GM11168 (cell line): ENCODE measurements around the gene TDRD6.

Experiments used
- in situ Hi-C: fragments of 300-500 bp; cut with MboI; formaldehyde crosslinking; loops from one replicate; pipeline ENCODE4 v1.12.0; 2022; ENCODE audit warnings: low sequenced_read_pairs; ENCODE audit not compliant: unreplicated experiment

TDRD6 gene

GRCh38 chr6:46684771-46685170 is 2.9 kb upstream of the TDRD6 start:
- in situ Hi-C loops: no loop called here

DNA sequence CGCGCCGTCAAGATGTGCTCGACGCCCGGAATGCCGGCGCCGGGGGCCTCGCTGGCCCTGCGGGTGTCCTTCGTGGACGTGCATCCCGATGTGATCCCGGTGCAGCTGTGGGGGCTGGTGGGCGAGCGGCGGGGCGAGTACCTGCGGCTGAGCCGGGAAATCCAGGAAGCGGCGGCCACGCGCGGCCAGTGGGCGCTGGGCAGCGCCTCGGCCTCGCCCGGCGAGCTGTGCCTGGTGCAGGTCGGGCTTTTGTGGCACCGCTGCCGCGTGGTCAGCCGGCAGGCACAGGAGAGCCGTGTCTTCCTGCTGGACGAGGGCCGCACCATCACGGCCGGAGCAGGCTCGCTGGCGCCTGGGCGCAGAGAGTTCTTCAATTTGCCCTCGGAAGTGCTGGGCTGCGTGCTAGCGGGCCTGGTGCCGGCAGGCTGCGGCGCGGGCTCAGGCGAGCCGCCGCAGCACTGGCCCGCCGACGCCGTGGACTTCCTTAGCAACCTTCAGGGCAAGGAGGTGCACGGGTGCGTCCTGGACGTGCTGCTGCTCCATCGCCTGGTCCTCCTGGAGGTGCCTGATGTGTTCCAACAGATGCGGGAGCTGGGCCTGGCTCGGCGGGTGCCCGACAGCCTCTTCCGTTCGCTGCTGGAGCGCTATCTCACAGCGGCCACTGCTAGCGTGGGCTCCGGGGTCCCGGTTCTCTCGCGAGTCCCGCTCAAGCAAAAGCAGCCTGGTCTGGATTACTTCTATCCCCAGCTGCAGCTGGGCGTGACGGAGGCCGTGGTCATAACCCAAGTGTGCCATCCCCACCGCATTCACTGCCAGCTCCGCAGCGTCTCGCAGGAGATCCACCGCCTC is 656 bp downstream of the TDRD6 start:
- in situ Hi-C loops: no loop called here

DNA sequence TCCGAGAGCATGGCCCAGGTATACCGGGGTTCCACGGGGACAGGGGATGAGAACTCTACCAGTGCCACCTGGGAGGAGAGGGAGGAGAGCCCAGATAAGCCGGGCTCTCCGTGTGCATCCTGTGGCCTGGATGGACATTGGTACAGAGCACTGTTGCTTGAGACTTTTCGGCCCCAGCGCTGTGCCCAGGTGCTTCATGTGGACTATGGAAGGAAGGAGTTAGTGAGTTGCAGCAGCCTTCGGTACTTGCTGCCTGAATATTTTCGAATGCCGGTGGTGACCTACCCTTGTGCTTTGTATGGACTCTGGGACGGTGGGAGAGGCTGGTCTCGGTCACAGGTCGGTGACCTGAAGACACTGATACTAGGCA is 1.3 kb downstream of the TDRD6 start:
- in situ Hi-C loops: no loop called here

DNA sequence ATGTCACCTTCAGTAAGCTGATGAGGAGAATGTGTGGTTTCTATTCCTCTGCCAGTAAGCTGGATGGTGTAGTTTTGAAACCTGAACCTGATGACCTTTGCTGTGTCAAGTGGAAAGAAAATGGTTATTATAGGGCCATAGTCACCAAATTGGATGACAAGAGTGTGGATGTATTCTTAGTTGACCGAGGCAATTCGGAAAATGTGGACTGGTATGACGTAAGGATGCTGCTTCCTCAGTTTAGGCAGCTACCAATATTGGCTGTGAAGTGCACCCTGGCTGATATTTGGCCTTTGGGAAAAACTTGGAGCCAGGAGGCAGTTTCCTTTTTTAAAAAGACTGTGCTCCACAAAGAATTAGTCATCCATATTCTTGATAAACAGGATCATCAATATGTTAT is 2.0 kb downstream of the TDRD6 start:
- in situ Hi-C loops: no loop called here

DNA sequence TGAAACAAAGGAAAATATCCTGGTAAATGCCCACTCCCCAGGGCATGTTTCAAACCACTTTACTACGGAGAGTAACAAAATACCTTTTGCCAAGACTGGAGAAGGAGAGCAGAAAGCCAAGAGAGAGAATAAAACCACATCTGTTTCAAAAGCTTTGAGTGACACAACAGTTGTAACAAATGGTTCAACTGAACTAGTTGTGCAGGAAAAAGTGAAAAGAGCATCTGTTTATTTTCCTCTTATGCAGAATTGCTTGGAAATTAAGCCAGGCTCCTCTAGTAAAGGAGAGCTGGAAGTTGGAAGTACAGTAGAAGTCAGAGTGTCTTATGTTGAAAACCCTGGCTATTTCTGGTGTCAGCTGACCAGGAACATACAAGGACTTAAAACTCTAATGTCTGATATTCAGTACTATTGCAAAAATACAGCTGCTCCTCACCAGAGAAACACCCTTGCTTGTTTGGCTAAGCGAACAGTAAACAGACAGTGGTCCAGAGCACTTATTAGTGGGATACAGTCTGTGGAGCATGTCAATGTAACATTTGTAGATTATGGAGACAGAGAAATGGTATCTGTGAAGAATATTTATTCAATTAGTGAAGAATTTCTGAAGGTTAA is 2.6 kb downstream of the TDRD6 start:
- in situ Hi-C loops: no loop called here

DNA sequence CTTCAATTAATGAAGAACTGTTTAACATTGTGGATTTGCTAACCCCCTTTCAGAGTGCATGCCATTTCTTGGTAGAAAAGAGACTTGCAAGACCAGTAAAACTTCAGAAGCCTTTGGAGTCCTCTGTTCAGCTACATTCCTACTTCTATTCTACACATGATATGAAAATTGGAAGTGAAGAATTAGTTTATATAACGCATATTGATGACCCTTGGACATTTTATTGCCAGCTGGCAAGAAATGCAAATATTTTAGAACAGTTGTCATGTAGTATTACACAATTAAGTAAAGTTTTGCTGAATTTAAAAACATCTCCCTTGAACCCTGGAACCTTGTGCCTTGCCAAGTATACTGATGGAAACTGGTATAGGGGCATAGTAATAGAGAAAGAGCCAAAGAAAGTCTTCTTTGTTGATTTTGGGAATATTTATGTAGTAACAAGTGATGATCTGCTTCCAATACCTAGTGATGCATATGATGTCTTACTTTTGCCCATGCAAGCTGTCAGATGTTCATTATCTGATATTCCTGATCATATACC is 3.3 kb downstream of the TDRD6 start:
- in situ Hi-C loops: no loop called here

GRCh38 chr6:46699970-46700369 is 12.3 kb downstream of the TDRD6 start:
- in situ Hi-C loops: no loop called here

DNA sequence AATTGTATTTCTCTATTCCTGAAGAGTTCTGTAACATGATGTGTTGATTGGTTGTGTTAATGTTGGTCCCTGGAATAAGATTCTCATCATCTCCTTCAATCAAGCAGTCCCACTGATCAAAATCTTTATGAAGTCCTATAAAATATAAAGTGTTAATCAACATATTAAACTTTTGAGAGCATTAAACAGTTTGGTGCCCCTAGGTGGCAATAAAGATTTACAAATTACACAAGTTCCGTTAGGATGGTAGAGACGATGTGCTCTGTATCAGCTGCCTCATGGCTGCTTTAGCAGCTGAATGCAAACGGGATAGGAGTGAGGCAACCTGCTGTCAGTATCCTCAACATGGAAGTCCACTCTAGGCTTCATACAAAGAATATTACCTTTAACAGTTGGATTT is 16.9 kb downstream of the TDRD6 start:
- in situ Hi-C loops: no loop called here

GRCh38 chr6:46706464-46706863 is 18.8 kb downstream of the TDRD6 start:
- in situ Hi-C loops: no loop called here

DNA sequence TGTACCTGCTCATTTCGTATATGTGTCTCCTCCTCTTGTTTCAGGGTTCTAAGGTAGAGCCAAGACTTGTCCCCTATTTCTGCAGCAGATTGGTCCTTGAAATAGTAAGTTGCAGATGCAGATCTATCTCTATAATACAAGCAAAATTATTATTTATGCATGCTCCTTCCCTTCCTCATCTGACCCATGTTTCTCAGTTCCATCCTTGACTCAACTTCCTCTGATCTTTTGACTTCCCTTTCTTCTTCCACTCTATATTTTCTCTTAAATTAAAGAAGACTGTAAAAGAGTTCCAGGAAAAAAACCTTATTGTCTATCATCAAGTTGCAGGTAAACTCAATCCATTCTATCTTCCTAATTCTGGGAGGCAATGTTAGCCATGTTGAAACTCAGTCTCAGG is 23.8 kb downstream of the TDRD6 start:
- in situ Hi-C loops: no loop called here

DNA sequence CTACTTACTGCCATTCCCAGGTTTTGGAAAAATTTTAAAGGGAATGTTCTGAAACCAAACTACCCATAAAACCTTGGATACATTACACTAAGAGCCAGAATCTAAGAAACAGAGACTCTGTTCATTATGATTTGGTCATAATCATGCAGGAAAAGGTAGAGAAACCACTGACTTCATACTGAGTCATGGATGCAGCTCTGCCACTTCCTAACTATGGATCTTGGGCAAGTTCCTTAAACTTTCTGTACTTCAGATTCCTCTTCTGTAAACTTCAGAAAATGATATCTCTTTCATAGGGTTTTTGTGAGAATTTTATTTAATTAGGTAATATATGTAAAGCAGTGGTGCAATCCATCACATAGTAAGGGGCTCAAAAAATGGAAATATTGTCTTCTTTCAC is 27.5 kb downstream of the TDRD6 start:
- in situ Hi-C loops: no loop called here

GRCh38 chr6:46719099-46719498 is 31.4 kb downstream of the TDRD6 start:
- in situ Hi-C loops: no loop called here

GRCh38 chr6:46720401-46720800 is 32.7 kb downstream of the TDRD6 start:
- in situ Hi-C loops: no loop called here

DNA sequence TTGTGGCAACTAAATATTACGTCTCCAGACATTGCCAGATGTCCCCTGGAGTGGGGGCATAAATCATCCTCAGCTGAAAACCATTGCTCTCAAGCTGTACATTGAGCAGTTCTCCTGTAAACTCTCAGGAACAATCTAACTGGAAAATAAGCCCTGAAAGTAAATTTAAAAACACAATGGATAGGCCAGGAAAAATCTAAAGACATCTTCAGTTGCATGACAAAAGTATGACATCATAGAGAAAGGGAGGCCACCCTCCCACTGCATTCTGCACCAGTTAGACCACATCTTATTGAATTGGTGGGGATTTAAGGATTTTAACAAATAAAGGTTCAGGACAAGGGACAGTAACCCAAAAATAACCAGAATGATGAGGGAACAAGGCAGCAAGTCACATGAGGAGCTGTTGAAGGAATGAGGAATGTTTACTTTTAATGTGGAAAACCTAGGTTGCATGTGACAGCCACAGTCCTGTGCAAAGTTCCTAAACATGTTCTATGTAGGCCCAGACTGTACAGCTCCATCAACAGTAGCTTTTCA is 42.2 kb downstream of the TDRD6 start:
- in situ Hi-C loops: no loop called here

DNA sequence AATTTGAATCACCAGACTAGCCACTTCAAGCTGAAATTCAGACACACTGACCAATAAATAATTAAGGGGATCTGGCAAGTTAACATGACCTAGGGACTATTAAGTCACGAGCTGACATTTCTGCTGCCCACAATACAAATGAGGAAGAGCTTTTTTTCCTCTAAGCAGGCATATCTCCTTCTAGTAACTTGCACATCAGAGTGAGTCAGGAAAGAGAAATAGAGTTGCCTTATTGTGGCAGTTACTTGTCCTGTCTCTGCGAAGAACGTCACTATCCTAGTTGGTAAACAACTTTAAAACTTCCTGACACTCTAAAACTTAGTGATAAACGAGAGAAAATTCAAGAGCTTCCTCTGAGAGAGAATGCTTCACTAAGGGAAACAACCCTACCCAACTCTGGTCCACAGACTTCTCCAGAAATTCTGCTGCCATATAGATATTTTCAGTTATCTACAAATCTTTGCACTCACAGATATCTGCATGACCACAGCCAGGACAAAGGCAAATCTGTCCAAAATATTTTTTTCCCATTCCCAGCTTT is 43.3 kb downstream of the TDRD6 start:
- in situ Hi-C loops: no loop called here

- in situ Hi-C loops: no loop called here
Measured at GRCh38 chr6:46733341-46733801, 45.7 kb downstream of the TDRD6 start.

- in situ Hi-C loops: no loop called here
Measured at GRCh38 chr6:46734867-46735719, 47.4 kb downstream of the TDRD6 start, which contains the start of gene PLA2G7. PLA2G7 (minus strand) TSS chr6:46735375; CDS start chr6:46722891, 12,484 bp downstream.

GRCh38 chr6:46735720-46736031 is 48.0 kb downstream of the TDRD6 start:
- in situ Hi-C loops: no loop called here

DNA sequence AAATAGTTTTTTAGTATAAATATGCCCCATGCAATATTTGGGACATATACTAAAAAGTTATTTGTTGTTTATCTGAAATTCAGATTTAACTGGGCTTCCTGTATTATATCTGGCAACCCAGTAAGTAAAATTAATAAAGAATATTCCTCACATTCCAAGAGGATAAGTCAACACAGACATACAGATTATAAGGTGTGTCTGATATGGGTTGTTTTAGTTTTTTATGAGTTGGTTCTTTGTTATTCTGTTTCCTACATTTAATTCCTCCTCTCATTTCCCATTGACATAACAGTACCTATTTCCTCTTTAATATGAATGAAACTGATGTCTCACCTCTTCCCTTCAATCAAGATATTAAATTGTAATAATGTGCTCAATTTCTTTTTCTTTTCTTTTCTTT is 49.2 kb downstream of the TDRD6 start:
- in situ Hi-C loops: no loop called here

DNA sequence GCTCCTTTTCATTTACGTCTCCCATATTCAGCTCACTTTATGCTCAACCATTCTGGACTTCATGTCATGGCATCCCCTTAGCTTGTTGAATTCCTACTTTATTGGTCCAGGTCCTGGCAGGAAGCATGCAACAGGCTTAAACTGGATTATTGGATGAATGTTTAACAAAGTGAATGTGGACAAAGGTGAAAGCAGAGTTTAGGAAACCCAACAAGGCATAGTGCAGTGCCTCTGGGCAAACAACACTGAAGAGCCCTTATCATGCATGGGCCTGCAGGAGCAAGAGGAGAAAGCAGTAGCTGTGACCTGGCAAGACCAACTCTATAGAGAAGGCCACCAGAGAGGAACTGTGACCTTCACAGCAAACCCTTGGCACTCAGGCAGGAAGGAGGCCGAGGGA is 53.8 kb downstream of the TDRD6 start:
- in situ Hi-C loops: no loop called here
